Ishikawa (cell line): ENCODE data around the gene NAP1L1.

Experiments used
- CEBPB ChIP-seq: IDR thresholded peaks from 2 replicates; pipeline ENCODE4 v1.6.1; 2012
- CREB1 ChIP-seq: IDR thresholded peaks from 2 replicates; pipeline ENCODE4 v1.6.1; 2012; ENCODE audit warnings: low read depth
- EGR1 ChIP-seq: IDR thresholded peaks from 2 replicates; pipeline ENCODE4 v1.6.1; 2012
- EP300 ChIP-seq: IDR thresholded peaks from 2 replicates; pipeline ENCODE4 v1.6.1; 2012; ENCODE audit warnings: borderline replicate concordance
- FOXM1 ChIP-seq: IDR thresholded peaks from 2 replicates; pipeline ENCODE4 v1.6.1; 2012; ENCODE audit warnings: low read depth, borderline replicate concordance
- NFIC ChIP-seq: IDR thresholded peaks from 2 replicates; pipeline ENCODE4 v1.6.1; 2012
- RAD21 ChIP-seq: IDR thresholded peaks from 2 replicates; pipeline ENCODE4 v1.6.1; 2012; ENCODE audit warnings: low read depth
- TAF1 ChIP-seq: IDR thresholded peaks from 2 replicates; pipeline ENCODE4 v1.6.1; 2012; ENCODE audit warnings: low read depth, mild to moderate bottlenecking
- YY1 ChIP-seq: IDR thresholded peaks from 2 replicates; pipeline ENCODE4 v1.6.1; 2012; ENCODE audit warnings: low read depth
- ZBTB7A ChIP-seq: IDR thresholded peaks from 2 replicates; pipeline ENCODE4 v1.6.1; 2012; ENCODE audit warnings: low read depth
- TF ChIP-seq, protein P1 (sequence below): IDR thresholded peaks from 2 replicates; pipeline ENCODE4 v1.6.1; 2012
- TF ChIP-seq, protein P2 (sequence below): IDR thresholded peaks from 2 replicates; pipeline ENCODE4 v1.6.1; 2012; ENCODE audit warnings: low read depth, mild to moderate bottlenecking
- TF ChIP-seq, protein P3 (sequence below): IDR thresholded peaks from 2 replicates; pipeline ENCODE4 v1.6.1; 2012

DNA sequence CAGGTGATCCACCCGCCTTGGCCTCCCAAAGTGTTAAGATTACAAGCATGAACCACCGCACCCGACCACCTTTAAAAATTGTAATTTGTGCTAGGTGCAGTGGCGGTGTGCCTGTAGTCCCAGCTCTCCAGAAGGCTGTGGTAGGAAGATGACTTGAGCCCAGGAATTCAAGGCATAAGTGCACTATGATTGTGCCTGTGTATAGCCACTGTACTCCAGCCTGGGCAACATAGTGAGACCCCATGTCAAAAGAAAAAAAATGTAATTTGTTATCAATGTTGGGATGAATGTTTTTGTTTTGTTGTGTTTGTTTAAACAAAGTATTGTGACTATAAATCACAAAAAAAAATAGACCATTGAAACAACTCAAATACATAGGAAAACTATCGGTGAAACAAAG lies 43.1 kb upstream of the NAP1L1 start:
- TF ChIP-seq RAD21, result no peak
- no peak for TF ChIP-seq CREB1
- TF ChIP-seq CEBPB, result no peak
- TF ChIP-seq EGR1, result no peak
- TF ChIP-seq YY1, result no peak
- no peak for TF ChIP-seq FOXM1
- TF ChIP-seq, protein P1, sequence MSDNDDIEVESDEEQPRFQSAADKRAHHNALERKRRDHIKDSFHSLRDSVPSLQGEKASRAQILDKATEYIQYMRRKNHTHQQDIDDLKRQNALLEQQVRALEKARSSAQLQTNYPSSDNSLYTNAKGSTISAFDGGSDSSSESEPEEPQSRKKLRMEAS, result no peak
- TF ChIP-seq ZBTB7A, result no peak
- TF ChIP-seq, protein P2, sequence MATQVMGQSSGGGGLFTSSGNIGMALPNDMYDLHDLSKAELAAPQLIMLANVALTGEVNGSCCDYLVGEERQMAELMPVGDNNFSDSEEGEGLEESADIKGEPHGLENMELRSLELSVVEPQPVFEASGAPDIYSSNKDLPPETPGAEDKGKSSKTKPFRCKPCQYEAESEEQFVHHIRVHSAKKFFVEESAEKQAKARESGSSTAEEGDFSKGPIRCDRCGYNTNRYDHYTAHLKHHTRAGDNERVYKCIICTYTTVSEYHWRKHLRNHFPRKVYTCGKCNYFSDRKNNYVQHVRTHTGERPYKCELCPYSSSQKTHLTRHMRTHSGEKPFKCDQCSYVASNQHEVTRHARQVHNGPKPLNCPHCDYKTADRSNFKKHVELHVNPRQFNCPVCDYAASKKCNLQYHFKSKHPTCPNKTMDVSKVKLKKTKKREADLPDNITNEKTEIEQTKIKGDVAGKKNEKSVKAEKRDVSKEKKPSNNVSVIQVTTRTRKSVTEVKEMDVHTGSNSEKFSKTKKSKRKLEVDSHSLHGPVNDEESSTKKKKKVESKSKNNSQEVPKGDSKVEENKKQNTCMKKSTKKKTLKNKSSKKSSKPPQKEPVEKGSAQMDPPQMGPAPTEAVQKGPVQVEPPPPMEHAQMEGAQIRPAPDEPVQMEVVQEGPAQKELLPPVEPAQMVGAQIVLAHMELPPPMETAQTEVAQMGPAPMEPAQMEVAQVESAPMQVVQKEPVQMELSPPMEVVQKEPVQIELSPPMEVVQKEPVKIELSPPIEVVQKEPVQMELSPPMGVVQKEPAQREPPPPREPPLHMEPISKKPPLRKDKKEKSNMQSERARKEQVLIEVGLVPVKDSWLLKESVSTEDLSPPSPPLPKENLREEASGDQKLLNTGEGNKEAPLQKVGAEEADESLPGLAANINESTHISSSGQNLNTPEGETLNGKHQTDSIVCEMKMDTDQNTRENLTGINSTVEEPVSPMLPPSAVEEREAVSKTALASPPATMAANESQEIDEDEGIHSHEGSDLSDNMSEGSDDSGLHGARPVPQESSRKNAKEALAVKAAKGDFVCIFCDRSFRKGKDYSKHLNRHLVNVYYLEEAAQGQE, result no peak
- no peak for TF ChIP-seq NFIC
- TF ChIP-seq TAF1, result no peak
- no peak for TF ChIP-seq EP300
- TF ChIP-seq, protein P3, sequence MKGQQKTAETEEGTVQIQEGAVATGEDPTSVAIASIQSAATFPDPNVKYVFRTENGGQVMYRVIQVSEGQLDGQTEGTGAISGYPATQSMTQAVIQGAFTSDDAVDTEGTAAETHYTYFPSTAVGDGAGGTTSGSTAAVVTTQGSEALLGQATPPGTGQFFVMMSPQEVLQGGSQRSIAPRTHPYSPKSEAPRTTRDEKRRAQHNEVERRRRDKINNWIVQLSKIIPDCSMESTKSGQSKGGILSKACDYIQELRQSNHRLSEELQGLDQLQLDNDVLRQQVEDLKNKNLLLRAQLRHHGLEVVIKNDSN, result no peak
